Measurements from ENCODE around the gene PELI1.

DNA sequence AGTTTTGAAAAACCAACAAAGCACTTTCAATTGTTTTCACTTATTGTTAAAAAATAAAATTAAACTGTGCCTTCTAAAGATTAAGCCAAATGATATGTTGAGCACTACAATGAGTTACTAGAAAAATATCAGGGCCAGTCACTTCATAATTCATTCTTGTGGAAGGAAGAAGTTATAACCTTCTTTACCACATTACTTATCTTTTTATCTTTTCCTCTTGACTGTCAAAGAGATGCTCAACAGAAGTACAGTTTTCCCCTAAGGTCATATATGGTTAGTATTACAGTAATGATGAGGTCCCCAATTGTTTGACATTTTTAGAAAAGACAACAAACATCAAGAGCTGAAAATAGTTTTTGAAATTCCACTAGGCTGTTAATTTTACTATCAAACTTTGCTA is 9.4 kb downstream of the PELI1 start:
- TF ChIP-seq, protein P1, sequence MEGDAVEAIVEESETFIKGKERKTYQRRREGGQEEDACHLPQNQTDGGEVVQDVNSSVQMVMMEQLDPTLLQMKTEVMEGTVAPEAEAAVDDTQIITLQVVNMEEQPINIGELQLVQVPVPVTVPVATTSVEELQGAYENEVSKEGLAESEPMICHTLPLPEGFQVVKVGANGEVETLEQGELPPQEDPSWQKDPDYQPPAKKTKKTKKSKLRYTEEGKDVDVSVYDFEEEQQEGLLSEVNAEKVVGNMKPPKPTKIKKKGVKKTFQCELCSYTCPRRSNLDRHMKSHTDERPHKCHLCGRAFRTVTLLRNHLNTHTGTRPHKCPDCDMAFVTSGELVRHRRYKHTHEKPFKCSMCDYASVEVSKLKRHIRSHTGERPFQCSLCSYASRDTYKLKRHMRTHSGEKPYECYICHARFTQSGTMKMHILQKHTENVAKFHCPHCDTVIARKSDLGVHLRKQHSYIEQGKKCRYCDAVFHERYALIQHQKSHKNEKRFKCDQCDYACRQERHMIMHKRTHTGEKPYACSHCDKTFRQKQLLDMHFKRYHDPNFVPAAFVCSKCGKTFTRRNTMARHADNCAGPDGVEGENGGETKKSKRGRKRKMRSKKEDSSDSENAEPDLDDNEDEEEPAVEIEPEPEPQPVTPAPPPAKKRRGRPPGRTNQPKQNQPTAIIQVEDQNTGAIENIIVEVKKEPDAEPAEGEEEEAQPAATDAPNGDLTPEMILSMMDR (conservative IDR thresholded peaks at IDR 0.05; ENCODE audit: low read length): no peak
- no peak for TF ChIP-seq EZH2phosphoT487 (IDR thresholded peaks at IDR 0.05; ENCODE audit: borderline replicate concordance)
